Iris pigment epithelial cell (primary cell): ENCODE results near the gene AZGP1.
"Not testable (repeated sequence)": the region's sequence is repeated elsewhere in the genome, so short reads cannot be mapped to it uniquely, and the experiment has no call there.

Experiments
- DNase-seq: peaks from one replicate; pipeline ENCODE4 v3.0.0-alpha.2; 2011; ENCODE audit warnings: low read depth

AZGP1 gene

DNA sequence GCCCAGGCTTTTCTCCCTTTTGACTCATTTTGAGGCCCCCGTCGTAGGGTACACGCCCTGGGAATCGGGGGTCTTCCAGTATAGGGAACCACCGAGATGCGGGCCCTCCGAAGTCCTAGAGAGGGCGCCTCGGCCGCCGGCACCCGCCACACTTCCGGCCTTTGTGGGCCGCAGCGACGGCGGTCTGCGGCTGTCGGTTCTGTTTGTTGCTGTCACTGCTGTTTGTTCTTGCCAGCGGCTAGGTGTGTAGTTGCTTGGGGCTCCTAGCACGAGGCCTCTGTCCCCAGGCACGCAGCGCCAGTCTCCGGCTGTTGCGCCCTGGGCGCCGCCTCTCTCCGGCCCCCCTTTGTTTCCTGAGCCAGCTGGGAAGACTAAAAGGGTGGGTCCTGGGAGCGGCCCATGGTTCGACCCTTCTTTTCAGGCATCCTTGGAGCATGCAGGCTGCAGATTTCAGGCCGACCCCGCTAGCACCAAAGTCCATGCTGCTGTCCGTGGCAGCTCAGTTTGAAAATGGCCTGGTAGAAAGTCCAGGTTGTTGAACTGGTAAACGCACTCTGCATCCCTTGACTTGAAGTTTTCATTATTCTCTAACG lies 21.8 kb upstream of the AZGP1 start:
- peak; percentile 32 for DNase-seq

DNA sequence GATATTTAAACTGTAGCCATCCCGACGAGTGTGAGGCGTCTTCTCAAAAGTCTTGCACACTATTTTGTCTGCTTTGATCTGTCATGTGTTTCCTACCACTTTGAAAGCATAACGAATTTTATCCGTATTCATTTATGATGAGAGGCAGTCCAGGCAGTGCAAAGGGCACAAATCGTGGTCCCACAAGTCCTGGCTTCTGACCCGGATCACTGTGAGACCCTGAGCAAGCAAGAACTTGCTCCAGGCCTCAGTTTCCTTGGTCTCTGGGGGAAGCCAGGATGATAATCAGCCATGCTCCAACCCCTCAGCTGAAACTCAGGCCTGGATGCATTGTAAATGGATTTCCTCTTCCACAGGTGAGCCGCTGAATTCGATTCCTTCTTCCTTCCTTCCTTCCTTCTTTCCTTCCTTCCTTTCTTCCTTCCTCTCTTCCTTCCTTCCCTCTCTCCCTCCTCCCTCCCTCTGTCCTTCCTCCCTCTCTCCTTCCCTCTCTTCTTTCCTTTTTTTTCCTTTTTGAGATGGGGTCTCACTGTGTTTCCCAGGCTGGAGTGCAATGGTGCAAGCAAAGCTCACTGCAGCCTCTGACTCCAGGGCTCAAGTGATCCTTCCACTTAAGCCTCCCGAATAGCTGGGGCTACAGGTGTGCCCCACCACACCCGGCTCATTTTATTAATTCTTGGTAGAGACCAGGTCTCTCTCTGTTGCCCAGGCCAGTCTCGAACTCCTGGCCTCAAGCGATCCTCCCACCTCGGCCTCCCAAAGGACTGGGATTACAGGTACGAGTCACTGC lies 21.1 kb upstream of the AZGP1 start:
- no peak for DNase-seq

DNA sequence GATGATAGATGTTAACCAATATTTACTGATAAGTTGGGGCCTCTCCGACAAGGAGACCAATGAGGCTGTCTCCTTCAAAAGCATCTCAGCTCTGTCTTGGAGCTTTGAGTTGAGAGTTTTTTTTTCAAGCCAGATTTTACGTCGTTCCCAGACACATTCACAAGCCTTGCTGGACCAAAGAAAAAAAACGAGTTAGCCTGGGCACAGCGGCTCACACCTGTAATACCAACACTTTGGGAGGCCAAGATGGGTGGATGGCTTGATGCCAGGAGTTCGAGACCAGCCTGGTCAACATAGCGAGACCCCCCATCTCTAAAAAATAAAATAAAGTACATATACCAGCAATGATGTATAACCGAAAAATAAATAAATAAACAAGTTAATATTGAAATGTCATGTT lies 19.0 kb upstream of the AZGP1 start:
- DNase-seq = no peak

DNA sequence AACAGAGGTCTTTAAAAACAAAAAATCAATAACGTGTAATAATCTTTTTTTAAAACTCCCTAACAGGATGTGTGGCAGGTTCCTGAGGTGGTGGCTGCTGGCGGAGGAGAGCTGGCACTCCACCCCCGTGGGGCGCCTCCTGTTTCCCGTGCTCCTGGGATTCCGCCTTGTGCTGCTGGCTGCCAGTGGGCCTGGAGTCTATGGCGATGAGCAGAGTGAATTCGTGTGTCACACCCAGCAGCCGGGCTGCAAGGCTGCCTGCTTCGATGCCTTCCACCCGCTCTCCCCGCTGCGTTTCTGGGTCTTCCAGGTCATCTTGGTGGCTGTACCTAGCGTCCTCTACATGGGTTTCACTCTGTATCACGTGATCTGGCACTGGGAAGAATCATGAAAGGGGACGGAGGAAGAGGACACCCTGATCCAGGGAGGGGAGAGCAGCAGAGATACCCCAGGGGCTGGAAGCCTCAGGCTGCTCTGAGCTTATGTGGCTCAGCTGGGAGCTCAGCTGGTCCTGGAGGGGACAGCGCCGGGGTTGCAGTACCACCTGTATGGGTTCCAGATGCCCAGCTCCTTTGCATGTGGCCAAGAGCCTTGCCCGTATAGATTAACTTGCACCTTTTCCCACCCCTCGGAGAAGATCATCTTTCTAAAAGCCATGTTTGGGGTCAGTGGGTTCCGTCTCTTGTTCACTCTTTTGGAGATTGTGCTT lies 16.7 kb upstream of the AZGP1 start:
- no peak for DNase-seq

DNA sequence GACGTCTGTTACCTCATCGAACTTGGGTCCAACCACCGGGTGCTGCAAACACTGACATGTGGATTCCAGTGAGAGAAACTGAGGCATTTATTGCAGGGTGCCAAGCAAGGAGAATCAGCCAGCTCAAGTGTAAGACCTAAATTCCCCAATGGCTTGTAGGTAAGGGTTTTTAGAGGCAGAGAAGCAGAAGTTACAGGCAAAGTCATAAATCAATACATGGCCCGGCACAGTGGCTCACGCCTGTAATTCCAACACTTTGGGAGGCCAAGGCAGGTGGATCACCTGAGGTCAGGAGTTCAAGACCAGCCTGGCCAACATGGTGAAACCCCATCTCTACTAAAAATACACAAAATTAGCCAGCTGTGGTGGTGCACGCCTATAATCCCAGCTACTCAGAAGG lies 15.7 kb upstream of the AZGP1 start:
- not testable (repeated sequence) for DNase-seq

DNA sequence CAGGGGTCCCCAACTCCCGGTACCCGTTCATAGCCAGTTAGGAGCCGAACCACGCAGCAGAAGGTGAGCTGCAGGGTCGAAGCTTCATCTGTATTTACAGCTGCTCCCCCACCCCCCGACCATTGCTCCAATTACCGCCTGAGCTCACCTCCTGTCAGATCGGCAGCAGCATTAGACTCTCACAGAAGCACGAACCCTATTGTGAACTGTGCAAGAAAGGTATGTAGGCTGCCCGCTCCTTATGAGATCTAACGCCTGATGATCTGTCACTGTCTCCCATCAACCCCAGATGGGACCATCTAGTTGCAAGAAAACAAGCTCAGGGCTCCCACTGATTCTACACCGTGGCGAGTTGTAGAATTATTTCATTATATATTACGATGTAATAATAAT lies 14.6 kb upstream of the AZGP1 start:
- DNase-seq = no peak

DNA sequence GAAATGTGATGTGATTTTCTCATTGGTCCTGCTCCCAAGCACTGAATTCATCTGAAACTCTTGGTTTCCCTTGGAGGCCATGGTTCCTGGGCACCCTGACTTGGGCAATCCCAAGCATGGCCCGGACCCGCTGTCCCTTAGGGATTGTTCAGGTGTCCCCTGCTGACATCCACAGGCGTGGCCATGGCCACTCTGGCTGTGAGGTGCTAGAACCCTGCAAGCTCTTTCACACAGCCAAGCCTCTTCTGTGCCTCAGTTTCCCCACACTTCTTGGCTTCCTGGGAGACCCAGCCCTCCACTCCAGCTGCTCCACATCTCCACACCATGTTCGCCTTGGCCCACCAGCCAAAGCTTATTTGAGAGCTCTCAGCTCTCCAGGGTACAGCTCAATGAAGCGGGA lies 12.0 kb upstream of the AZGP1 start:
- DNase-seq = no peak

DNA sequence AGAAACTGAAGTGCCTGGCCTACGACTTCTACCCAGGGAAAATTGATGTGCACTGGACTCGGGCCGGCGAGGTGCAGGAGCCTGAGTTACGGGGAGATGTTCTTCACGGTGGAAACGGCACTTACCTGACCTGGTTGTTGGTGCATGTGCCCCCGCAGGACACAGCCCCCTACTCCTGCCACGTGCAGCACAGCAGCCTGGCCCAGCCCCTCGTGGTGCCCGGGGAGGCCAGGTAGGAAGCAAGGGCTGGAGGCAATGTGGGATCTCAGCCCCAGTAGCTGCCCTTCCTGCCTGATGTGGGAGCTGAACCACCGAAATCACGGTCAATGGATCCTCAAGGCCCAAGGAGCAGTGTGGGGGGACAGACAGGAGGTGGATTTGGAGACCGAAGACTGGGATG lies 11.5 kb upstream of the AZGP1 start:
- DNase-seq = not testable (repeated sequence)

DNA sequence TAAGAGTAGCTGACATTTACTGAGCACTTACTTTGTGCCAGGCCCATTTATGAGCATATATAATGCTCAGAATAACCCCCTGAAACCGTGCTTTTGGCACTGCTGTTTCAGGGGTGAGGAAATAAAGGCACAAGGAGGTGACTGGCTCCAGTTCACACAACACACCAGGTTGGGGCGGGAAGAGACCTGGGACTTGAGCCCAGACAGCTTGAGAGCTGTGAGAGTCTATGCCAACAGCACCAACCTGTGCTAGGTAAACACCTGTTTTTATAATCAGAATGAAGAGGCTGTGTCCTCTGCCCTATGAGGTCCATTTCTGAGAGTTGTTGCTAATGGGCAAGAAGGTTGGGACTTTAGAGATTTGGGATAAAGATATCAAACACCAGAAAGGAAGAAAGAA lies 8.8 kb upstream of the AZGP1 start:
- DNase-seq = no peak

DNA sequence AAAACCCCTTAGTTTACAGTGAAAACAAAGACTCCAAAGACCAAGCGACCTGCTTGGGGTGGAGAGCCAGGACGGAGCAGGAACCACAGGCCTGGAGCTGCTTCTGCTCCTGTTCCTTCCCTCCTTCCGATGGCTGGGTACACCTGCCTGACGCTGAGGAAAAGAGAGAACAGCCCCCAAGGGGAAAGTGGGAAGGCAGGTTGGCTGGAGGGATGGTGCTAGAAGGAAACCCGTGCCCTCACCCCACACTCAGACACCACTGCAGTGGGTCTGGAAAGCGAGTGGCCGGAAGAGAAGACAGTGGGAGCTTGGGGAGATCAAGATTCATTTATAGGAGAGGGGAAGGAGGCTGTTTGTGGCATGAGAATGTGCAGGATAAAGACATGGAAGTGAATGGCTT lies 5.2 kb upstream of the AZGP1 start:
- not testable (repeated sequence) for DNase-seq

DNA sequence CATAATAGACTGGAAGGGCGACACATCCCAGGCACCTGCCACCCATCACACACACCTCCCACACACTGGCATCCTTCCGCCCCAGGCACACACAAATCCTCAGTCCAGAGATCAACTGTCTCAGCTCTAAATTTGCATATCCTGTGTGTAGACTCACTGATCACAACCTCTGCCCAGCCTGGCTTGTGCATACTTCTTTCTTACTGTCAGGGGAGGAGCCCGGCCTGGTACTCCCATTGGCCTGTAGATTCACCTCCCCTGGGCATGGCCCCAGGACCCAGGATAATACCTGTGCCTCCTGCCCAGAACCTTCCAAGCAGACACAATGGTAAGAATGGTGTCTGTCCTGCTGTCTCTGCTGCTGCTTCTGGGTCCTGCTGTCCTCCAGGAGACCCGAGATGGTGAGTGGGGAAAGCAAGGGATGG lies 4.6 kb upstream of the AZGP1 start:
- not testable (repeated sequence) for DNase-seq

DNA sequence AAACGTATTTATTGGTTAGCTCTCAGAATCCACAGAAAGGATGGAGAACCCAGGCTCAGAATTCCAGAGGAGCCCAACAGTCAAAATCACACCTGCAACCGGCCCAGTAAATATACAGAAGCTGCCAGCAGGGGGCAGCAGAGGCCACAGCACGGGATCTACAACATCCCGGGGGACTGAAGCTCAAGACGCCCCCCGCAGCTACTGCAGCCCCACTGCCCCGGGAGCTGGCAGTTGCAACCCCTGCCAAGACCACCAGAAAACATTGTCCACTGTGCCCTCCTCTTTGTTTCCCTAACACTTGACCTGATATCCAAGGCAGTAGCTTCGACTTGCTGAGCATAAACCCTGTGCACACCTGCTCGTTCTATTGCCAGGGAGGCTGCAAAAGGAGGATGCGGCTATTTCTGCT lies 4.0 kb upstream of the AZGP1 start:
- not testable (repeated sequence) for DNase-seq

DNA sequence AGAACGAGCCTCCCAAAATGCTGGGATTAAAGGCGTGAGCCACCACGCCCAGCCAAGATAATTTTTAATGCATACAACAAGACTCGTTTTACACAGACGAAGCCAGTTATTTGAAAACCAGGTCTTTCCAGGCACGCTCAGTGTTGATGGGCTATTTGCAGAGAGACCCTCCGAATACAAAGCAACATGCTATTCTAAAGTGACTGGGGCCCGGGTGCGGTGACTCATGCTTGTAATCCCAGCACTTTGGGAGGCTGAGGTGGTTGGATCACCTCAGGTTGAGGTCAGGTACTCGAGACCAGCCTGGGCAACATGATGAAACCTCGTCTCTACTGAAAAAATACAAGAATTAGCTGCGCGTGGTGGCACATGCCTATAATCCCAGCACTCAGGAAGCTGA lies 795 bp upstream of the AZGP1 start:
- no peak for DNase-seq

DNA sequence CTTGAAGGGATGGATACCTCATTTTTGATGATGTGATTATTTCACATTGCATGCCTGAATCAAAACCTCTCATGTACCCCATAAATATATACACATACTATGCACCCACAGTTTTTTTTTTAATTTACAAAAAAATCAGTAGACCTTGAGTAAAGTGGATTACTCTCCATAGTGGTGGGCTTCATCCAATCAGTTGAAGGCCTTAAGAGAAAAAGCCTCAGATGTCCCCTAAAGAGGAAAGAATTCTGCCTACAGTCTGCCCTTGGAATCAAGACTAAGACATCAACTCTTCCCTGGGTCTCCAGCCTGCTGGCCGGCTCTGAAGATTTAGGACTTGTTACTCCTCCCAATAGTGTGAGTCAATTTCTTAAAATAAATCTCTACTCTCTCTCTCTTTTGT lies 1.1 kb downstream of the AZGP1 start:
- DNase-seq = no peak

DNA sequence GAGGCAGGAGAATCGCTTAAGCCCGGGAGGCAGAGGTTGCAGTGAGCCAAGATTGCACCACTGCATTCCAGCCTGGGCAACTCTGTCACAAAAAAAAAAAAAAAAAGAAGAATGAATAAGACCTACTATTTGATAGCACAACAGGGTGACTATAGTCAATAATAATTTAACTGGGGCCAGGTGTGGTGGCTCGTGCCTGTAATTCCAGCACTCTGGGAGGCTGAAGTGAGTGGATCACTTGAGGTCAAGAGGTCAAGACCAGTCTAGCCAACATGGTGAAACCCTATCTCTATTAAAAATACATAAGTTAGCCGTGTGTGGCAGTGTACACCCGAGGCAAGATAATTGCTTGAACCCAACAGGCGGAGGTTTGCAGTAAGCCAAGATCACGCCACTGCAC lies 2.0 kb downstream of the AZGP1 start:
- DNase-seq = not testable (repeated sequence)

DNA sequence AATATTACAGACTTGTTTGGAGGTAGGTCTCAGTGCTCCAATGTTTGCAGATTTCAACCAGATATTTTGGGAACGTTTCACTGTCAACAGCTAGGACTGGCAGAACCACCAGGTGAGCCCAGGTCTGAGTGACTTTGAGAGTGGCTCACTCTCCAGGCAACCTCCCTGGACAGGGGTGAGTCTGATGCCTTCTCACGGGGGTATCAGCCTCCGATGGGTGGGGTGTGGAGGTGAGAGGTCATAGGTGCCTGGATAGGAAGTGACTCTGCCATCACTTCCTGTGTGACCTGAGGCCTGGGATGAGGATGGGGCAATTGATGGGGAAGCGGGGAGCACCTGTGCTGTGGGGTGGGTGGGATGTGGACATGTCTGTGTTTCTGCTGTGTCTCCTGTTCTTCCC lies 4.6 kb downstream of the AZGP1 start:
- DNase-seq = no peak

DNA sequence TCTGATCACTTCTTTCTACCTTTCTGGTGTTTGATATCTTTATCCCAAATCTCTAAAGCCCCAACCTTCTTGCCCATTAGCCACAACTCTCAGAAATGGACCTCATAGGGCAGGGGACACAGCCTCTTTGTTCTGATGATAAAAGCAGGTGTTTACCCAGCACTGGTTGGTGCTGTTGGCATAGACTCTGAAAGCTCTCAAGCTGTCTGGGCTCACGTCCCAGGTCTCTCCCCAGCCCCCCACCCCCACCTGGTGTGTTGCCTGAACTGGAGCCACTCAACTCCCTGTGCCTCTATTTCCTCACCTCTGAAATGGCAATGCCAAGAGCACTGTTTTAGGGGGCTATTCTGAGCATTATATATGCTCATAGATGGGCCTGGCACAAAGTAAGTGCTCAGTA lies 6.0 kb downstream of the AZGP1 start:
- not testable (repeated sequence) for DNase-seq

DNA sequence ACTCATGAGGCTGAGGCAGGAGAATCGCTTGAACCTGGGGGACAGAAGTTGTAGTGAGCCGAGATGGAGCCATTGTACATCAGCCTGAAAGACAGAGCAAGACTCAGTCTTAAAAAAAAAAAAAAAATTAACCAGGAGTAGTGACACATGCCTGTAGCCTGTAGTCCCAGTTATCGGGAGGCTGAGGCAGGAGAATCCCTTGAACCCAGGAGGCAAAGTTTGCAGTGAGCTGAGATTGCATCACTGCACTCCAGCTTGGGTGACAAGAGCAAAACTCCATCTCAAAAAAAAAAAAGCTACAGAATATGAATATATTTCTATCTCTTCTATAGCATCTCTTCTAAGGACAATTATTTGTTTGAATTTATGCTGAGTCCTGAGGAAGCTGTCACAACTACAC lies 6.5 kb downstream of the AZGP1 start:
- no peak for DNase-seq

DNA sequence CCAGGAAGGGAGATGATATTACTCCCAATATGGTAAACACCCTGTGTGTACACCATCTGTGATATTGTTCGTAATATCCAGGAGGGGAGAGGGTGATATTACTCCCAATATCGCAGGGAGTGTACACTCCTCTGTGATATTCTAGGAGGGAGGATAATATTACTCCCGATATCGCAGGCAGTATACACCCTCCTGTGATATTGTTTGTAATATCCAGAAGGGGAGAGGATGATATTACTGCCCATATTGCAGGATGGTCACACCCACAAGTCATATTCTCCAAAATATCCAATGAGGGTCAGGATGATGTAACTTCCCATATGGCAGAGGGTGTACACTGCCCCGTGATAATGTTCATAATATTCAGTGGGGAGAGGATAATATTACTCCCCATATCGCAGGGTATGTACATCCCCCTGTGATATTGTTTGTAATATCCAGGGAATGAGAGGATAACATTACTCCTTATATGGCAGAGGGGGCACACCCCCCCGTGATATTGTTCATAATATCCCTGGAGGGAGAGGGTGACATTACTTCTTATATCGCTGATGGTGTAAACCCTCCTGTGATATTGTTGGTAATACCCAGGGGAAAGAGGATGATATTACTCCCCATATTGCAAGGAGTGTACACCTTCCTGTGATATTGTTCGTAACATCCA lies 17.1 kb downstream of the AZGP1 start:
- DNase-seq = no peak

DNA sequence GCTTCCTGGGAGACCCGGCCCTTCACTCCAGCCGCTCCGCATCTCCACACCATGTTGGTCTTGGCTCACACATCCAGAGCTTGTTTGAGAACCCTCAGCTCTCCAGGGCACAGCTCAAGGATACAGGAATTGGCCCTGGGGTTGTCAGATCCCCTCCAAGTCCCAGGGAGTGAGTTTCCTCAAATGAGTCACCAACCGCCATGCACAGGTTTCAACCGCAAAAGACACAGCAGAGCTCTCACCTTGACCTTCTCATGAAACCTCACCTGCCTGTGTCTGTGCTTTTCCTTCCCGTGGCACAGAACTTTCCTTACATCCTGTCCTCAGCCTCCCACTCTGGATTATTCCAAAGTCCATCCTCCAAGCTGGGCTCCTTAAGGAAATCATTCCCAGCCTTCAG lies 20.6 kb downstream of the AZGP1 start:
- DNase-seq = no peak

DNA sequence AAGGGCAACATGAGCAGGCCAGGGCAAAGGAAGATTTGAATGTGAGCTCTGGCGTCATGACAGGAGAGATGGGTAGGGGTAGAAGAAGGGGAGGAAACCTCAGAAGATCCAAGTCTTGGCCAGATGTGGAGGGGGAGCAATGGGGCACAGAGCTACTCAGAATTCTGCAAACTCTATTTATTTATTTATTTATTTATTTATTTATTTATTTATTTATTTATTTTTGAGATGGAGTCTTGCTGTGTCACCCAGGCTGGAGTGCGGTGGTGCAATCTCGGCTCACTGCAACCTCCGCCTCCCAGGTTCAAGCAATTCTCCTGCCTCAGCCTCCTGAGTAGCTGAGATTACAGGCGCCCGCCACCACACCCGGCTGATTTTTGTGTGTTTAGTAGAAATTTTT lies 21.2 kb downstream of the AZGP1 start:
- DNase-seq = not testable (repeated sequence)

DNA sequence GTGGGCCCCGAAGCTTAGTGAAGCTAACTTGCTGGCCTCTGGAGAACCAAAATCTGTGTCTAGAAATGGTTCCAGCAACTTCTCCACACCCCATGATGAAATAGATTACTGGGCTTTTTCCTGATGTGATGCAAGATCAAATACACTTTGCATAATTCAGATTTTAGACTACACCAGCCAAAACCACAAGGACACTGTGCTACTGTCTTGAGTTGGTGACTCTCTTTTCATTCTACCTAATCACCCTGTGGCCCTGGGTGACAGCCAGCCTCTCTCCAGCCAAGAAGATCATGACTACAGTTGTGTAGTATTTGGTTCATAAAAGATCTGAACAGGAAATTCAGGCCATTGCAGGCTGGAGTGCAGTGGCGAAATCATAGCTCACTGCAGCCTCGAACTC lies 22.2 kb downstream of the AZGP1 start:
- DNase-seq = peak; percentile 47

DNA sequence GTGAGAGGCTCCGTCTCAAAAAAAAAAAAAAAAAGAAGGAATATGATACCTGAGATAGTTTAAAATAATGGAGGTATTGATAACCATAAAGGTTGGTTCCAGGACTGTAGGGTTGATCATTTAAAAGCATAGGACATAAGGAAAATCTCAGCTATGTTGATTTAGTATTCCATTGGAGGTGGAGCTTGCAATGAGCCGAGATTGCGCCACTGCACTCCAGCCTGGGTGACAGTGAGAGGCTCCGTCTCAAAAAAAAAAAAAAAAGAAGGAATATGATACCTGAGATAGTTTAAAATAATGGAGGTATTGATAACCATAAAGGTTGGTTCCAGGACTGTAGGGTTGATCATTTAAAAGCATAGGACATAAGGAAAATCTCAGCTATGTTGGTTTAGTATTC lies 23.2 kb downstream of the AZGP1 start:
- not testable (repeated sequence) for DNase-seq
